Measurements from ENCODE around the gene SLC25A5. TPM values are rescaled to one million over a fixed set of nuclear protein-coding genes. Genes with fewer than 3 reads are reported as not detected.
"Not testable (repeated sequence)": the region's sequence is repeated elsewhere in the genome, so short reads cannot be mapped to it uniquely, and the experiment has no call there.

The SLC25A5 gene
- total RNA-seq, 4 donors from 2014 or later = 268 to 328 (median 299) TPM

GRCh38 chrX:119429471-119429870 lies 38.8 kb upstream of the SLC25A5 start:
- no peak for DNase-seq (ENCODE audit: extremely low spot score)
- Histone ChIP-seq H3K9me3 (no peaks in the 10 kb centered on the region), H3K27ac (replicated peaks in 1 of 4) (no peak overlapping the region), H3K4me3 (no peak overlapping the region), H3K36me3 (no peaks in the 10 kb centered on the region), H3K4me1 (peaks cover 0 to 8% (median 3%) of the 10 kb centered on the region in 4 donors), H3K27me3 (no peaks in the 10 kb centered on the region)
- intact Hi-C loops (cut with DNase I) = no loop called here
- TF ChIP-seq POLR2AphosphoS5 (IDR thresholded peaks at IDR 0.05) = no peak
- no peak for TF ChIP-seq POLR2A (IDR thresholded peaks at IDR 0.05; ENCODE audit: low read depth)
- TF ChIP-seq EP300 (IDR thresholded peaks at IDR 0.05) = no peak
- no peak for TF ChIP-seq CTCF (IDR thresholded peaks at IDR 0.05)
- WGBS = 48% methylated on average over 3 of the region's 4 CpGs

- intact Hi-C loops (cut with DNase I); H3K9me3 ChIP-seq; H3K4me3 ChIP-seq; DNase-seq (ENCODE audit: extremely low spot score); H3K36me3 ChIP-seq; H3K27ac ChIP-seq (replicated peaks in 1 of 4); H3K4me1 ChIP-seq; H3K27me3 ChIP-seq: not testable (repeated sequence)
- 81% methylated on average over 10 of the region's 17 CpGs for WGBS
These were observed 26.9 kb upstream of the SLC25A5 start for GRCh38 chrX:119441295-119441694.

GRCh38 chrX:119442286-119442685 lies 26.0 kb upstream of the SLC25A5 start:
- Histone ChIP-seq H3K4me3 (no peak overlapping the region), H3K27ac (replicated peaks in 1 of 4) (no peak overlapping the region), H3K9me3 (no peaks in the 10 kb centered on the region), H3K4me1 (no peaks in the 10 kb centered on the region), H3K36me3 (no peaks in the 10 kb centered on the region), H3K27me3 (no peaks in the 10 kb centered on the region)
- intact Hi-C loops (cut with DNase I) = no loop called here
- 57% methylated on average over 2 of the region's 2 CpGs for WGBS
- no peak for DNase-seq (ENCODE audit: extremely low spot score)
- TF ChIP-seq POLR2AphosphoS5 (IDR thresholded peaks at IDR 0.05) = no peak
- TF ChIP-seq POLR2A (IDR thresholded peaks at IDR 0.05; ENCODE audit: low read depth) = no peak

GRCh38 chrX:119453202-119453601 lies 15.0 kb upstream of the SLC25A5 start:
- TF ChIP-seq CTCF (IDR thresholded peaks at IDR 0.05) = no peak
- no peak for TF ChIP-seq EP300 (IDR thresholded peaks at IDR 0.05)
- H3K27me3 ChIP-seq = no peaks in the 10 kb centered on the region
- no peaks in the 10 kb centered on the region for H3K9me3 ChIP-seq
- no peak for DNase-seq (ENCODE audit: extremely low spot score)
- H3K4me1 ChIP-seq = no peaks in the 10 kb centered on the region
- intact Hi-C loops (cut with DNase I) = no loop called here
- H3K4me3 ChIP-seq = no peak overlapping the region
- H3K36me3 ChIP-seq = peaks cover 0 to 11% (median 5%) of the 10 kb centered on the region in 4 donors
- no peak overlapping the region for H3K27ac ChIP-seq (replicated peaks in 1 of 4)
- 68% methylated on average over 4 of the region's 4 CpGs for WGBS

- TF ChIP-seq CTCF (IDR thresholded peaks at IDR 0.05) (no peak), EP300 (IDR thresholded peaks at IDR 0.05) (no peak)
- no peaks in the 10 kb centered on the region for H3K9me3 ChIP-seq
- H3K36me3 ChIP-seq = peaks cover 0 to 11% (median 5%) of the 10 kb centered on the region in 4 donors
- no peak overlapping the region for H3K4me3 ChIP-seq
- H3K27me3 ChIP-seq = no peaks in the 10 kb centered on the region
- WGBS = 94% methylated on average over 1 of the region's 1 CpG
- intact Hi-C loops (cut with DNase I) = no loop called here
- H3K27ac ChIP-seq (replicated peaks in 1 of 4) = no peak overlapping the region
- no peak for DNase-seq (ENCODE audit: extremely low spot score)
- H3K4me1 ChIP-seq = no peaks in the 10 kb centered on the region
These were observed 13.0 kb upstream of the SLC25A5 start for GRCh38 chrX:119455264-119455663.

- H3K4me1 ChIP-seq = no peaks in the 10 kb centered on the region
- no peak overlapping the region for H3K4me3 ChIP-seq
- no peak overlapping the region for H3K27ac ChIP-seq (replicated peaks in 1 of 4)
- no peak for TF ChIP-seq EP300 (IDR thresholded peaks at IDR 0.05)
- no peak for TF ChIP-seq POLR2AphosphoS5 (IDR thresholded peaks at IDR 0.05)
- TF ChIP-seq POLR2A (IDR thresholded peaks at IDR 0.05; ENCODE audit: low read depth) = no peak
- no peak for TF ChIP-seq CTCF (IDR thresholded peaks at IDR 0.05)
- no peak for DNase-seq (ENCODE audit: extremely low spot score)
- no peaks in the 10 kb centered on the region for H3K27me3 ChIP-seq
- intact Hi-C loops (cut with DNase I) = no loop called here
- 79% methylated on average over 4 of the region's 4 CpGs for WGBS
- no peaks in the 10 kb centered on the region for H3K9me3 ChIP-seq
- no peaks in the 10 kb centered on the region for H3K36me3 ChIP-seq
These were observed 9.1 kb upstream of the SLC25A5 start for GRCh38 chrX:119459181-119459580.
